ENCODE measurements around the gene PNKP.

The PNKP gene

GRCh38 chr19:49866933-49867782 is at the start of gene PNKP:
TSS of gene PNKP (minus strand) at chr19:49867576. CDS start at chr19:49867204, 372 bp downstream.
- peak; percentile 91 for DNase-seq

GRCh38 chr19:49915271-49915670 is 47.9 kb upstream of the PNKP start:
- DNase-seq: no peak

GRCh38 chr19:49913720-49914119 is 46.3 kb upstream of the PNKP start:
- no peak for DNase-seq

- DNase-seq: no peak
Measured at GRCh38 chr19:49912965-49913685, 45.7 kb upstream of the PNKP start.

DNA sequence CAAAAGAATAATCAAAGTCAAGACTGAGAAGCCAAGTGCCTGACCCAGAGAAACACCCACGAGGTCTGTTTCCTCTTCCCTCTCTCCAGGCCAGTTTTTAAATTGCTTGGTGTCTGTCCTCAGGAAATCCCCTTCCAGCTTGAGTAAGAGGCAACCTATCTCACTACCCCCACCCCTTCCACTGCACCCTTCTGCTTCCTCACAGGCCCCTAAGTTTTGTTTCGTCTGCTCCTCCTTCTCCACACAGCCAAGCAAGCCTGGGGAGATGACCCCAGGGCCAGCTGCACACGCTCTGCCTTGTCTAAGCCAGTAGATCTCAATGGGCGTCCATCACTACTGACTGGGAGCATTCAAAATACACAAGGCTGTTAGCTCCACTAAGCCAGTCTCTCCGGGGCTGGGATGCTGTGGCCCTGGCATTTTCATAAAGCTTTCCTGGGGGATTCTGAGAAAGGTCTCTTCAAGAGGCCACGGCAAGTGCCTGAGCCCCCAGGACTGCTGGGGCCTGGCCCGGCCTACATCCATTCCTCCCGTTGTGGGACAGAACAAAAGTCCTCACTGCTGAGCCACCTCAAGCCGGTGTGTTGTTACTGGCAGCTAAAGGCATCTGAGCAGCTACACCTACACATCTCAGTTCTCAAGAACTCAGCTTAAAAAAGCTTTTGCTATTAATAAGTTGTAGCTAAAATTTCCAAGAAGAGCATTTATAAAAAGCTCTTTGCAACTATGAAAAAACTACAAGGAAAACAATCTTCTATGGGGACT is 44.2 kb upstream of the PNKP start:
- DNase-seq: no peak

GRCh38 chr19:49910179-49910578 is 42.8 kb upstream of the PNKP start:
- no peak for DNase-seq

- DNase-seq: no peak
Measured at GRCh38 chr19:49908480-49909420, 41.4 kb upstream of the PNKP start.

DNA sequence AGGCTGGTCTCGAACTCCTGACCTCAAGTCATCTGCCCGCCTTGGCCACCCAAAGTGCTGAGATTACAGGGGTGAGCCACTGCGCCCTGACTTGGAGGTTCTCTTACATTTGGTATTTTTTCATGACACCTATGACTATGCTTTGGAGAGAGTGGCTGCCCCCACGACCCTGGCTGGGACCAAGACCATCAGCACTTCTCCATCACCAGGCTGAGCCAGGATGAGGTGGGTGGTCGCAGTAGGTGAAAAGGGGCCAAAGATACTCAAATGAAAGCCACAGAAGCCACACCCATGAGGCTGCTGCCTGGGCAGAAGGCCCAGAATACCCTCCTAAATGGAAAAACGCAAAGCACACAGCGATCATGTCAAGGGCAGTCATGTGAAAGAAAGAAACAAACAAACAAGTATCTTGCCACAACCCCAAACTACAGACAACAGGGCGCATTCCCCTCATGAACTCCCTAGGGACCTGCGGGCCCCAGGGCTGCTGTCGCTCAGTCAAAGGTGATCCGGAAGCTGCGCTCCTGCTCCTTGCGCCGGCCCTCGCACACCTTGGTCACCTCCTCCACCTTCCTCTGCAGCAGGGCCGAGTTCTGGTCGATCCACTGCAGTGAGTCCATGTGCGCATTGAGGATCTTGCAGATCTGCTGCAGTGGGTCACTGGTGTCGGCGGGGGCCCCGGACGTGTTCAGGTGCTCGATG is 40.5 kb upstream of the PNKP start:
- DNase-seq: no peak

- DNase-seq: no peak
Measured at GRCh38 chr19:49906879-49907564, 39.6 kb upstream of the PNKP start.

GRCh38 chr19:49904136-49904535 is 36.8 kb upstream of the PNKP start:
- DNase-seq: no peak

GRCh38 chr19:49896863-49897621 is 29.7 kb upstream of the PNKP start, which contains the start of gene IL4I1:
TSS of gene IL4I1 (minus strand) at chr19:49896887. CDS start at chr19:49896160, 727 bp downstream.
- DNase-seq: peak; percentile 35

GRCh38 chr19:49895566-49896297 is 28.4 kb upstream of the PNKP start:
- DNase-seq: no peak

- DNase-seq: no peak
Measured at GRCh38 chr19:49894879-49895565, 27.6 kb upstream of the PNKP start.

DNA sequence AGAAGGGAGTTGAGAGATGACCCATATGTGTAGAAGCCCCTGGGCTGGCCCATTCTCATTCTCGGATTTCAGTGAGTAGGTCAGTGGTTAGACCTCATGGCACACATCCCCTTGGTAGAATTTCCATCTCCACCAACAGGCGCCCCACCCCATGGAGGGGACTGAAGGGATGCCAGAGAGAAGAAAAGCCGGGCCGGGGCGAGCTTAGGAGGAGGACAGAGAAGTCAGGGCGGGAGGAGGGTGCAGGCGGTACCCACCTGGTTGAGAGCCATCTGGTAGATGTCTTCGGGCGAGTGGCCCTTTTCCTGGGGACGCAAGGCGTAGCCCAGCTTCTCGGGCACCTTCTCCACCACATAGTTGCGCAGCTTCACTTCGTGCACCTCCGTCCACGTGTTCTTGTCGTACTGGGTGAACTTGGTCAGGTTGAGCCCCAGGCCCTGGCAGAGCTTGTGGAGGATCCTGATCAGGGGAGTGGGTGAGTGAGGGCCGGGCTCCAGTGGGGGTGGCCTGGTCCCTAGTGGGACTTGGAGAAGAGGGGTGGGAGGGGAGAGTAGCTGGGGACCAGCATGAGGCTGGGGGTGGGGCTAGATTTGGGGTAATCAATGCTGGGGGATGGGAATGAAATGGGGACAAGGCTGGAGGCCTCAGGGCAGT is 26.8 kb upstream of the PNKP start:
- DNase-seq: no peak

DNA sequence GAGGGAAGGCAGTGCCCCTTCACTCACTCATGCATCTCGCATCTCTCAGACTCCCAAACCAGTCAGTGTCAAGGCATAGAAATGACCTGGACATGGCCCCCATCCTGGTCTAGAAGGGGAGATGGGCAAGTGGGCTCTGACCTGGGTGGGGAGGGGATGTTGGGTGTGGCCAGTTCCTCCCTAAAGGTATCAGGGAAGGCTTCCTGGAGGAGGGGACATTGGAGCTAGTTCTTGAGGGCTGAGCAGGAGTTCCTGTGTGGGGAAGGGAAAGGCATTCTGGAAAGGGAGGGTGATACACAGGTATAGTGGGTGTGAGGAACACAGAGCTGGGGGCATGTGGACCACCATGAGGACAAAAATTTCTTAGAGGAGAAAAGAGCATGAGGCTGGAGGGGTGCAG is 25.3 kb upstream of the PNKP start:
- DNase-seq: no peak

- no peak for DNase-seq
Measured at GRCh38 chr19:49891393-49891792, 24.0 kb upstream of the PNKP start.

- DNase-seq: no peak
Measured at GRCh38 chr19:49890349-49891311, 23.3 kb upstream of the PNKP start.
